Limb (tissue), 2 donors: Measurements from ENCODE around the gene DEFB123.
"Not testable (repeated sequence)": the region's sequence is repeated elsewhere in the genome, so short reads cannot be mapped to it uniquely, and the experiment has no call there.

Source experiments
- DNase-seq, 2 donors: peaks; one replicate each; pipeline ENCODE4 v3.0.0-alpha.2; 2016; ENCODE audit errors: extremely low spot score in 2 of 2

DEFB123 gene

DNA sequence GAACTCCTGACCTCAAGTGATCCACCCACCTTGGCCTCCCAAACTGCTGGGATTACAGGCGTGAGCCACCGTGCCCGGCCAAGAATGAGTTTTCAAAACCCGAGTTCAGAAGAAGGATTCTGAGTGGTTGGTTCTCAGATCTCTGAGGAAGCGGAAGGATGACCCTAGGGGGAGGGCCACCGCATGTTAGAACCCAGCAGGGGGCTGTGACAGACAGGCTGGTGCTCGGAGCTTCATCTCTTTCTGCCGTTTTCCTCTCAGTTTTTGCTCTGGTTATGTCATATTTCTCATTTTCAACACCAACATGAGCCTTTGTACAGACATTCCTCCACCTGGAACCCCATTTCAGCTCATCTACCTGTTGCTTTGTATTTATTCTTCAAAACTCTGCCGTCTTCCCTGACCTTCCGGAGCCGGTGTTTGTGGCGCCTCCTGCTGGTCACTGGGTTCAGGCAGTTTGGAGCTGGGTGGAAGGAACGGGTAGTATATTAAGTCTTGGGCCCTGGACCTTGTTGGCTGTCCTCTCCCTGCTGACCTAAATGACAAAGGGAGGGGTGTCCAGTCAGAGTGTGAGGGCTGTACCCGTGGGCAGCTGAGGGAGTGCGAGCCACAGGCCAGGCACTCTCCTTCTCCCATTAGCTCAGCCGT is at the start of gene DEFB123:
TSS of gene DEFB123 (plus strand) at position 621 of the 648 bp plus-strand sequence. CDS start 67 bp downstream, outside the sequence.
- DNase-seq = no peak

DNA sequence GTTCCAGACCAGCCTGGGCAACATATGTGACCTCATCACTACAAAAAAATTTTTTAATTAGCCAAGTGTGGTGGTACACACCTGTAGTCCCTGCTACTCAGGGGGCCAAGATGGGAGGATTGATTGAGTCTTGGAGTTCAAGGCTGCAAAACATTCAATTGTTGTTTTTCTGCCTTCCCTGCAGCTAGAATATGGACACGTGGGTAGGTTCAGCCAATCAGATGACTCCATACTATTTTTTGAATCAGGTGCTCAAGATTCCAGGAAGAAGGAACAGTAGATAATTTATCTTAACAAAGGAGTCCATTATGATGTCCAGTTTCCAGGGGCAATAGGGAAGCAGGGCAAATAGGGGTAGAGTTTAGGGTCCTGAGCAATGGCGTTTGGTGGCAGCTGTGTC is 47.6 kb upstream of the DEFB123 start:
- no peak for DNase-seq

- DNase-seq = no peak
These were observed 45.5 kb upstream of the DEFB123 start for GRCh38 chr20:31394900-31395299.

DNA sequence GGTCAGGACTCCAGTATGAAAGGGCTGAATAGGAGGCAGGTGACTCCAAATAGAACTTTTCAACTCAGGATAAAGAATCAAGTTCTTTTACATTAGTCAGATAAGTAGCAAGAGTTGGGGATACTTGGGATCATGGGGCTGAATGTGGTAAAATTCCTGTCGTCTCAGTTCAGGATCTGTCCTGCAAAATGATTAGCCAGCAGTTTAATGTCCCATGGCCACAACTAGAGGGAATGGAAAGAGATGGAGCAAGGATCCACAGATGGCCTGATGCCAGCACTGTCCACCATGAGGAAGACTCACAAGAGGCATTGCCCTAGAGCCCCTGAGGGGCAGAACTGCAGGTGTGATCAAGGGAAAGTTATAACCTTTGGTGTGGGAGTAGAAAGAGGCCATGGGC is 36.5 kb upstream of the DEFB123 start:
- DNase-seq = no peak

DNA sequence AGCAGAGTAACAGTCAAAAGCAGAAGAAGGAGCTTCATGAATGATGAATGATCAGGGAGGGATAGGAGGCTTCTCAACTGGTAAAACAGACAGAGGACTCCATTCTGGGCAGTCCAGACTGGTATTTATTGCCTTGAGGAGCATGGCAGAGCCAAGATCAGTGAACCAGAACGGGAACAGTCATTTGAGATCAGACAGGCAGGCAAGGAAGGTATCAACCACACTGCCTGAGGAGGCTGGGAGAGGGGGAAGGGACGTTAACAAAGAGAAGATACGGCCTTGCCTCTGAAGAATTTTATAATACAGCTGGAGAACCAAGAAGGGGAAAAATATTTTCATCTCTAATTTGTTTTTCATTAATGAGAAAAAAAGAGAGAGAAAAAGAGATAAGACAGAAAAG is 34.3 kb upstream of the DEFB123 start, which contains the start of gene DEFB121:
TSS of gene DEFB121 (minus strand) at position 101 of the 400 bp plus-strand sequence. CDS start at position 38, 63 bp downstream.
- DNase-seq = no peak

DNA sequence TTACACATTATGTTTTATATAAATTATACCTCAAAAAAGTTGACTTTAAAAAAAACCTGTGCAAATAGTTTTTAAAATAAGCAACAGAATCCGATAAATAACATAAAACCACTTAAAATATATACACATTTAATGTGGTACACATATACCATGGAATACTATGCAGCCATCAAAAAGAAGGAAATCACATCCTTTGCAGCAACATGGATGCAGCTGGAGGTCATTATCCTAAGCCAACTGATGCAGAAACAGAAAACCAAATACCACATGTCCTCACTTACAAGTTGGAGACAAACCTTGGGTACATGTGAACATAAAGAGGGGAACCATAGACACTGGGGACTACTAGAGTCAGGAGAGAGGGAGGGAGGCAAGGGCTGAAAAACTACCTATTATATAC is 30.4 kb upstream of the DEFB123 start:
- DNase-seq = no peak

- no peak for DNase-seq
These were observed 26.1 kb upstream of the DEFB123 start for GRCh38 chr20:31414381-31414780.

DNA sequence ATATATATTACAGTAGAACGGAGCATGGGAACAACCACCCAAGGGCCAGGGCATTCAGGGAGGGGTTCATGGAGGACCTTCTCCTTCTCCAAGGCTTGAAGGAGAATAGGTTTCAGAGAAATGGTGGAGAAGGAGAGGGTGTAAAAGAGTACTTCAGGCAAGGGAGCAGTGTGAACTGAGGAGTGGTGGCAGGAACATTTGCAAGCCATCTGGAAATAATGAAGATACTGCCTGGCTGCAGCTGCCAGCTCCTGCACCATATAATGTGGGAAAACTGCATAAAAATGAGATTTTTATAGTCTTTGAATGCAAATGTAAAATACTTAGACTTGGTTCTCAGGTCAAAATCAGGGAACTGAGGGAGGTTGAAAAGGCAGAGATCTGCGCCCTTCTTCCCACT is 24.8 kb upstream of the DEFB123 start:
- DNase-seq = no peak

DNA sequence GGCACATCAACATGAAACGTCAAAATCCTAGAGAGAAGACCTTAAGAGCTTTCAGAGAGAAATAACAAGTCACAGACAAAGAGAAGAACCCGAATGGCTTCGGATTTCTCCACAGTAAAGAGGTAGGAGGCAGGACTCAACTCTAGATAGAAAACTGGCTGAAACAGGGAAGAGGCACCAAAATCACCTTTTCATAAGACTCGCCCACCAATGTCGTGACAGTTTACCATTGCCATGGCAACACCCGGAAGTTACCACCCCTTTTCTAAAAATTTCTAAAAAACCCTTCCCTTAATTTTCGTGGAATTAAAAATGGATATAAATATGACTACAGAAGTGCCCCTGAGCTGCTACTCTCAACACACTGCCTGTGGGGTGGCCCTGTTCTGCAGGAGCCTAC is 22.1 kb upstream of the DEFB123 start:
- DNase-seq = no peak

DNA sequence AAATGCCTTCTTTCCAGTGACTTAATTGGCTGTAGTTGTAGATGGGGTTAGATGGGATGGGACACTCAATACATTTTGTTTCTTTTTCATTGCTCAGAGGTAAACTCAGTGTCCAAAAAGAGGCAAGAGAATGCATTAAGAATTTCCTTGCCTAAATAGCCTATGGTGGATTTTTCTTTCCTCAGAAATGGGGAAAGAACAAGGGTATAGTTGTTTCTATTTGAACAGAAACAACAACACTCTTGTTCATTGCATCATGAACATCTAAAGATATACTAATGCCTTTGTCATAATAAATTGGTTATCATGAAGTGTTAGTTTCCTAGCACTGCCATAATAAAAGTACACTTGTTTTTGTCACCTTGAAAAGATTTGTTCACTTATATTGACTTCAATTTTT is 14.6 kb upstream of the DEFB123 start:
- DNase-seq = no peak

- not testable (repeated sequence) for DNase-seq
These were observed 13.4 kb upstream of the DEFB123 start for GRCh38 chr20:31426891-31427551.

- DNase-seq = not testable (repeated sequence)
These were observed 12.9 kb upstream of the DEFB123 start for GRCh38 chr20:31427576-31427975.

- no peak for DNase-seq
These were observed 9.8 kb upstream of the DEFB123 start for GRCh38 chr20:31430568-31431115.

GRCh38 chr20:31446084-31446819 is 5.8 kb downstream of the DEFB123 start:
- DNase-seq = no peak

DNA sequence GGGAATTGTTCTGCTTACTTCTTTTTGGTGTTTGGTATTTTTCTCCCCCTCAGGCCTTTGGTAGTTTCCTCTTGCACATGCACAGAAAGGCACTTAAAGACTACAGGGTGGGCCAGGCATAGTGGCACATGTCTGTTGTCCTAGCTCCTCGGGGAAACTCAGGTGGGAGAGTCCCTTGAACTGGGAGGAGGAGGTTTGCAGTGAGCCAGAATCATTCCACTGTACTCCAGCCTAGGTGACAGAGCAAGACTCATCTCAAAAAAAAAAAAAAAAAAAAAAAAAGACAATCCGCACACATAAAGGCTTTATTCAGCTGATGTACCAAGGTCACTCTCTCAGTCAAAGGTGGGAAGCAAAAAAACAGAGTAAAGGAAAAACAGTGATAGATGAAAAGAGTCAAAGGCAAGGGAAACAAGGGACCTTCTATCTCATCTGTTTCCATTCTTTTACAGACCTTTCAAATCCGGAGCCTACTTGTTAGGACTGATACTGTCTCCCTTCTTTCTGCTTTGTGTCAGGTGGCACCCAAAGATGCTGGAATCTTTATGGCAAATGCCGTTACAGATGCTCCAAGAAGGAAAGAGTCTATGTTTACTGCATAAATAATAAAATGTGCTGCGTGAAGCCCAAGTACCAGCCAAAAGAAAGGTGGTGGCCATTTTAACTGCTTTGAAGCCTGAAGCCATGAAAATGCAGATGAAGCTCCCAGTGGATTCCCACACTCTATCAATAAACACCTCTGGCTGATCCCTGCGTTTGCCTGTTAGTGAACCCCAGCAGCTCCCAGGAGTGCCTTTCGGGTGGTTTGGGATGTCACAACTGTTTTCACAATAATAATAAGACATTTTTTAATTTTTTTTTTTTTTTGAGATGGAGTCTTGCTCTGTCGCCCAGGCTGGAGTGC is 9.3 kb downstream of the DEFB123 start:
- no peak for DNase-seq

DNA sequence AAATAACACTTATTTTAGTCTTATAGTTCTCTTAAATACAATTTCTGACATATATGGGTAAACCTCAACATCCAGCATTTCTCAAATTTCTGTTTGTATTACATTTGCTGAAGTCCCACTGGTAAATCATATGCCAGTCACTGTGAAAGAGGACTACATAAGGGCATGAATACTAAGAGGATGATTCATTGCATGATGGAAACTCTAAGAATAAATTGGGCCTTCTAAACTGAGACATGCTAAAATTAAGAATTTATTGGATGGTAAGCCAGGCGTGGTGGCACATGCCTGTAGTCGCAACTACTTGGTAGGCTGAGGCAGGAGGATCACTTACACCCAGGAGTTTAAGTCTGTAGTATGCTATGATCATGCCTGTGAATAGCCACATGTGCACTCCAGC is 12.1 kb downstream of the DEFB123 start:
- no peak for DNase-seq

DNA sequence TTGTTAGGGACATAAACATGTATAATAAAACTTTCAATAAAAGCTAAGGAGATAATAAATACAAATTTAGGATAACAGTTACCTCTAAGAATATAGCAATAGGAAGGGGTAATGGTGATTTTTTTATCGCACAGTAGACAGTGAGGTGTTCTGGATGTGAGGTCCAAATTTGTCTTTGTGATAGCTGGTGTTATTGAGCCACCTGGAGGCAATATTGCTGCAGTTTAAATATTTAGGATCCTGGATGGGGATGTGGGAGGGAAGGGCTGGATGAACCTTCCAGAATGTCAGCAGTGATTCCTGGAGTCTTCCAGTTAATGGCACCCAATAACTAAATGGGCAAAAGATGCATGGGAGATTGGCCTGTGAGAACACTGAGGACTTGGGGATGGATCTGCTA is 13.9 kb downstream of the DEFB123 start:
- no peak for DNase-seq

DNA sequence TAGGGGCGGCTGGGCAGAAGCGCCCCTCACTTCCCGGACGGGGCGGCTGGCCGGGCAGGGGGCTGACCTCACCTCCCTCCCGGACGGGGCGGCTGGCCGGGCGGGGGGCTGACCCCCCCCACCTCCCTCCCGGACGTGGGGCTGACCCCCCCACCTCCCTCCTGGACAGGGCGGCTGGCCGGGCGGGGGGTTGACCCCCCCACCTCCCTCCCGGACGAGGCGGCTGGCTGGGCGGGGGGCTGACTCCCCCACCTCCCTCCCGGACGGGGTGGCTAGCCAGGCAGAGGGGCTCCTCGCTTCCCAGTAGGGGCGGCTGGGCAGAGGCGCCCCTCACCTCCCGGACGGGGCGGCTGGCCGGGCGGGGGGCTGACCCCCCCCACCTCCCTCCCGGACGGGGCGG is 30.5 kb downstream of the DEFB123 start:
- DNase-seq = not testable (repeated sequence)

DNA sequence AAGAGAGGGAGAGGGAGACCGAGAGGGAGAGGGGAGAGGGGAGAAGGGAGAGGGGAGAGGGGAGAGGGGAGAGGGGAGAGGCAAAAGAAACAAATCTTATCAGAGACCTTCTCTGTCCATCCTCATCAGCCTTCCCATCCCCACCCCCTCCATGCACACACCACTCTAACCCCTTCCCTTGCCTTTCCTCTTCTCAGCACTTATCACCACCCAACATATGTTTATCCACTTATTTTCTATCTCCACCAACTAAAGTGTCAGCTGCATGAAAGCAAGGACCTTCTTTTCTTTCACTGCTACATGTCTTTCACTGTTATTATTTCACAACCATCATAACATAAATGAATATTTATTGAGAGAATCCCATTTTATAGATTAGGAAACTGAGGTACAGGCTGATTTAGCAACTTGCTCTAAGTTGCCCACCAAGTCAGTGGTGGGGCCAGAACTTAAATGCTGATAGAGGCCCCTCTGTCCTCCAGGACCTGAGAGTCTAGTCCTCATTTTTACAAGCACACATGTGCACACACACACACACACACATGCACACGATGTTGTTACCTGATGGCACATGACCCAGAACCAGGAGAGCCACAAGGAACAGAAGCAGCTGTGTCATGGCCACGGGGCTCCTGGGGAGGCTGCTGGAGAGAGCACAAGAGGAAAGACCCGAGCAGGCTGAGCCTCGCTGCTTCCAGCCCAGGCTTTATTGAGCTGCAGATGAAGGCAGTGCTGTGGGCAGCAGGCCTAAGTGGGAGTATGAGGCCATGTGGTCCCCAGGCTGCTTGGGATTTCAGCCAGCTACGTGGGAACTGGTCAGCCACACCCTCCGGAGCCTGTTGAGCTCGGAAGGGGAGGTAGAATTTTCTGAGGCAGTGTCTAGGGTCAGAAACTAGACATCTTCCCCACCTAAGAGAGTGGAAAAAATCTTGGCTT is 32.2 kb downstream of the DEFB123 start:
- no peak for DNase-seq
